ENCODE measurements around the gene CDH23.

DNA sequence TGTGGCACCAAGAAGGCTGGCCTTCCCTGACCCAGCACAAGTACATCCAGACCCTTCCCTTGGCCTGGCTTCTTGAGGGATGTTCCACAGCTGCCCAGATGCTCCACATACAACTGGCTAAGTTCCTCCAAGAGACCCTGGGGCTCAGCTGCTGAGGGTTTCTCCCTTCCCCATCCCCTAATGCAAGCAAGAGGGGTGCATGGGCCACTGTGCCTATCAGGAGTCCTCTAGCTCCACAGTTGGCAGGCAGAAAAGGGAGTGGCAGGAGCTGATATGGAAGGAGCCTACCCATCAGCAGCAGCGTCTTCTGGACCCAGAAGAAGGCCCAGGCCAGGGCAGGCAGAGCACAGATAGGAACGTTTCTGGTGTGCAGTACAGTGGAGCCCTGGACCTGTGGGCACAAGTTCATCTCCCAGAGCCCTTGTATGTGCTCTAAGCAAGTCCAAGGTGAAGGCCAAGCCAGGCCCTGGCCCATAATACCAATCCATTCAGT lies 350.4 kb downstream of the CDH23 start:
- TF ChIP-seq, protein P1, sequence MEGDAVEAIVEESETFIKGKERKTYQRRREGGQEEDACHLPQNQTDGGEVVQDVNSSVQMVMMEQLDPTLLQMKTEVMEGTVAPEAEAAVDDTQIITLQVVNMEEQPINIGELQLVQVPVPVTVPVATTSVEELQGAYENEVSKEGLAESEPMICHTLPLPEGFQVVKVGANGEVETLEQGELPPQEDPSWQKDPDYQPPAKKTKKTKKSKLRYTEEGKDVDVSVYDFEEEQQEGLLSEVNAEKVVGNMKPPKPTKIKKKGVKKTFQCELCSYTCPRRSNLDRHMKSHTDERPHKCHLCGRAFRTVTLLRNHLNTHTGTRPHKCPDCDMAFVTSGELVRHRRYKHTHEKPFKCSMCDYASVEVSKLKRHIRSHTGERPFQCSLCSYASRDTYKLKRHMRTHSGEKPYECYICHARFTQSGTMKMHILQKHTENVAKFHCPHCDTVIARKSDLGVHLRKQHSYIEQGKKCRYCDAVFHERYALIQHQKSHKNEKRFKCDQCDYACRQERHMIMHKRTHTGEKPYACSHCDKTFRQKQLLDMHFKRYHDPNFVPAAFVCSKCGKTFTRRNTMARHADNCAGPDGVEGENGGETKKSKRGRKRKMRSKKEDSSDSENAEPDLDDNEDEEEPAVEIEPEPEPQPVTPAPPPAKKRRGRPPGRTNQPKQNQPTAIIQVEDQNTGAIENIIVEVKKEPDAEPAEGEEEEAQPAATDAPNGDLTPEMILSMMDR (IDR thresholded peaks at IDR 0.05) = no peak
- no peak for TF ChIP-seq POLR2A (IDR thresholded peaks at IDR 0.05)

Data from upper lobe of left lung (tissue), 4 donors.